HG03108 (cell line): ENCODE data around the gene PTBP3.
"Not testable (repeated sequence)": the region's sequence is repeated elsewhere in the genome, so short reads cannot be mapped to it uniquely, and the experiment has no call there.

ENCODE experiments used
- ATAC-seq: cut with Tn5 transposase; IDR thresholded peaks from one replicate; pipeline ENCODE4 v1.9.1; 2021; ENCODE audit warnings: moderate library complexity; ENCODE audit not compliant: unreplicated experiment

Gene PTBP3

GRCh38 chr9:112325127-112325526 is 8.3 kb downstream of the PTBP3 start:
- ATAC-seq = no peak

- ATAC-seq = no peak
Measured at GRCh38 chr9:112323378-112323854, 10.0 kb downstream of the PTBP3 start.

- no peak for ATAC-seq
Measured at GRCh38 chr9:112322701-112323377, 10.6 kb downstream of the PTBP3 start.

- no peak for ATAC-seq
Measured at GRCh38 chr9:112316258-112316943, 17.0 kb downstream of the PTBP3 start.

- ATAC-seq = no peak
Measured at GRCh38 chr9:112315331-112316257, 17.8 kb downstream of the PTBP3 start.

- no peak for ATAC-seq
Measured at GRCh38 chr9:112312139-112312538, 21.3 kb downstream of the PTBP3 start.

- ATAC-seq = no peak
Measured at GRCh38 chr9:112311497-112311896, 21.9 kb downstream of the PTBP3 start.

GRCh38 chr9:112310826-112311225 is 22.6 kb downstream of the PTBP3 start:
- ATAC-seq = no peak

- ATAC-seq = no peak
Measured at GRCh38 chr9:112308588-112308987, 24.8 kb downstream of the PTBP3 start.

- ATAC-seq = no peak
Measured at GRCh38 chr9:112301420-112301819, 32.0 kb downstream of the PTBP3 start.

GRCh38 chr9:112299514-112299913 is 33.9 kb downstream of the PTBP3 start:
- no peak for ATAC-seq

GRCh38 chr9:112296929-112297328 is 36.5 kb downstream of the PTBP3 start:
- no peak for ATAC-seq

- ATAC-seq = no peak
Measured at GRCh38 chr9:112295174-112295573, 38.2 kb downstream of the PTBP3 start.

- no peak for ATAC-seq
Measured at GRCh38 chr9:112288029-112288428, 45.4 kb downstream of the PTBP3 start.

- ATAC-seq = no peak
Measured at GRCh38 chr9:112286926-112287325, 46.5 kb downstream of the PTBP3 start.

- ATAC-seq = no peak
Measured at GRCh38 chr9:112285056-112285455, 48.4 kb downstream of the PTBP3 start.

GRCh38 chr9:112283582-112284253 is 49.7 kb downstream of the PTBP3 start:
- ATAC-seq = no peak

- ATAC-seq = not testable (repeated sequence)
Measured at GRCh38 chr9:112282841-112283240, 50.6 kb downstream of the PTBP3 start.

- no peak for ATAC-seq
Measured at GRCh38 chr9:112280904-112281303, 52.5 kb downstream of the PTBP3 start.

- no peak for ATAC-seq
Measured at GRCh38 chr9:112279501-112279900, 53.9 kb downstream of the PTBP3 start.

- no peak for ATAC-seq
Measured at GRCh38 chr9:112278152-112278551, 55.3 kb downstream of the PTBP3 start.
